K562 (cell line): Measurements from ENCODE around the gene BCL3. TPM values are rescaled to one million over a fixed set of nuclear protein-coding genes. Genes with fewer than 3 reads are reported as not detected.
A peak's percentile ranks its signal among the peaks of the same experiment; 100 is the strongest.

Source experiments
- ATAC-seq: fragments of 200-7000 bp; cut with Tn5 transposase; 3 replicates; pipeline ENCODE4 v1.9.1; 2020; ENCODE audit warnings: moderate library complexity
- BruUV-seq: library from RNA; stranded (reverse); fragments of 400-500 nt; replicated peaks from 2 replicates; lab custom pipeline; 2021; lab: Mats Ljungman, UMichigan
- CTCF ChIA-PET: fragments of 300-600 bp; formaldehyde crosslinking; extraction: SDS; loops from one replicate; lab custom pipeline; 2021; ENCODE audit warnings: low intra/inter-chr PET ratio; lab: Yijun Ruan, JAX
- POLR2A ChIA-PET: fragments of 300-600, 350-650 bp; sonication (Branson Sonifier 250); formaldehyde crosslinking; extraction: SDS; loops from one replicate; lab custom pipeline; 2021; ENCODE audit warnings: antibody characterized with exemption, inconsistent platforms; lab: Yijun Ruan, JAX
- DNase-seq, 4 experiments: peaks; one replicate each; pipeline versions ENCODE4 v3.0.0 to v3.0.0-alpha.2; 2011 to 2018; ENCODE audit warnings: low spot score in 3 of 4, mixed read lengths in 3 of 4; ENCODE audit errors: extremely low read depth in 1 of 4
- FAIRE-seq: peaks from 2 replicates; lab custom pipeline; 2011; peaks lifted over from hg19 to GRCh38; lab: Jason Lieb, UNC
- H2AFZ ChIP-seq: 2 replicates; pipeline ENCODE4 v1.6.0; 2011; ENCODE audit warnings: low read depth, low read length, control low read depth, inconsistent platforms
- H3K27ac ChIP-seq: fragments of 200-600 bp; 3 replicates; pipeline ENCODE4 v1.8.0; 2011; ENCODE audit warnings: low read depth, mild to moderate bottlenecking, control low read depth, inconsistent platforms, low read length, moderate library complexity, mixed read lengths; ENCODE audit errors: extremely low read depth
- H3K27me3 ChIP-seq, 2 experiments: fragments of 300-600 bp in 1 of 2; 2 replicates in 1 of 2; 3 replicates in 1 of 2; pipeline versions ENCODE4 v1.6.0 to v1.8.0; 2011; ENCODE audit warnings: inconsistent platforms in 2 of 2, low read length in 2 of 2, mild to moderate bottlenecking in 1 of 2, mixed read lengths in 1 of 2, moderate library complexity in 1 of 2; ENCODE audit not compliant: control insufficient read depth in 2 of 2, insufficient read depth in 2 of 2
- H3K36me3 ChIP-seq: fragments of 300-600 bp; 3 replicates; pipeline ENCODE4 v1.8.0; 2011; ENCODE audit warnings: mild to moderate bottlenecking, low read length, inconsistent platforms; ENCODE audit not compliant: control insufficient read depth, insufficient read depth
- H3K4me1 ChIP-seq, 2 experiments: fragments of 200-600 bp in 1 of 2; replicated peaks in 1 of 2; 2 replicates in 1 of 2; 3 replicates in 1 of 2; pipeline versions ENCODE4 v1.5.1 to v1.8.0; 2011; ENCODE audit warnings: inconsistent platforms in 2 of 2, low read length in 2 of 2, mild to moderate bottlenecking in 1 of 2, mixed read lengths in 1 of 2, moderate library complexity in 1 of 2; ENCODE audit not compliant: control insufficient read depth in 2 of 2, insufficient read depth in 2 of 2
- H3K4me2 ChIP-seq: 2 replicates; pipeline ENCODE4 v1.6.1; 2011; ENCODE audit warnings: low read length, control low read depth, inconsistent platforms, mixed read lengths; ENCODE audit not compliant: insufficient read depth
- H3K4me3 ChIP-seq: fragments of 200-600 bp; sonication (generic), shearing (Covaris generic); 2 replicates; pipeline ENCODE4 v1.5.1; 2016; ENCODE audit warnings: control low read depth, inconsistent platforms
- H3K79me2 ChIP-seq: fragments of 200-600 bp; 3 replicates; pipeline ENCODE4 v1.8.0; 2011; ENCODE audit warnings: low read length, inconsistent platforms; ENCODE audit not compliant: control insufficient read depth, insufficient read depth
- H3K9ac ChIP-seq, 2 experiments: 2 replicates each; pipeline versions ENCODE4 v1.6.0 to v1.6.1; 2011; ENCODE audit warnings: low read depth in 2 of 2, low read length in 2 of 2, control low read depth in 1 of 2, inconsistent platforms in 1 of 2, mild to moderate bottlenecking in 1 of 2, mixed read lengths in 1 of 2; ENCODE audit not compliant: insufficient read depth in 1 of 2
- H3K9me1 ChIP-seq: one replicate; pipeline ENCODE4 v1.6.0; 2011; ENCODE audit warnings: inconsistent platforms, mild to moderate bottlenecking, low read length, moderate library complexity; ENCODE audit not compliant: control insufficient read depth, insufficient read depth
- H3K9me3 ChIP-seq: replicated peaks from 2 replicates; pipeline ENCODE4 v1.5.1; 2011; ENCODE audit warnings: low read depth, low read length, inconsistent platforms; ENCODE audit not compliant: control insufficient read depth, insufficient read depth
- H4K20me1 ChIP-seq: replicated peaks from 2 replicates; pipeline ENCODE4 v1.6.1; 2011; ENCODE audit warnings: low read length, inconsistent platforms, mixed read lengths; ENCODE audit not compliant: control insufficient read depth, insufficient read depth
- BHLHE40 ChIP-seq: IDR thresholded peaks from 2 replicates; pipeline ENCODE4 v1.6.1; 2011; ENCODE audit warnings: low read length, improper control_type of control experiment
- MBD1 ChIP-seq: fragments of 250-450 bp; sonication (Bioruptor Pico); IDR thresholded peaks from 2 replicates; pipeline ENCODE4 v1.8.0; 2022; ENCODE audit warnings: inconsistent platforms
- NFATC3 ChIP-seq: fragments of 450-650 bp; IDR thresholded peaks from 2 replicates; pipeline ENCODE4 v1.6.1; 2017; ENCODE audit warnings: mild to moderate bottlenecking
- PHF20 ChIP-seq: fragments of 450-650 bp; IDR thresholded peaks from 2 replicates; pipeline ENCODE4 v1.6.1; 2018; ENCODE audit not compliant: partially characterized antibody
- RREB1 ChIP-seq: fragments of 250-450 bp; sonication (Bioruptor Pico); IDR thresholded peaks from 2 replicates; pipeline ENCODE4 v1.4.0; 2020
- WHSC1 ChIP-seq: IDR thresholded peaks from one replicate; pipeline ENCODE4 v1.6.1; 2012; ENCODE audit warnings: low read length, control low read depth, inconsistent platforms
- ZNF431 ChIP-seq: sonication (generic); formaldehyde crosslinking; IDR thresholded peaks from 2 replicates; pipeline ENCODE4 v1.8.0; 2022; ENCODE audit warnings: mild to moderate bottlenecking, missing genetic modification reagents
- WGBS: fragments of 100-300 bp; shearing (Covaris generic); methylation state at CpG from one replicate; pipeline ENCODE4 v1.1.6; 2016; ENCODE audit warnings: low coverage, mixed read lengths; ENCODE audit not compliant: insufficient coverage; ENCODE audit errors: missing lambda C conversion rate; 5-methylcytosine and 5-hydroxymethylcytosine counted together
- in situ Hi-C: fragments of 300-500 bp; cut with MboI; formaldehyde crosslinking; loops from 4 replicates; pipeline ENCODE4 v1.15.0; 2018; ENCODE audit warnings: inconsistent platforms, mixed read lengths
- intact Hi-C: fragments of 100-400 bp; cut with micrococcal nuclease; formaldehyde crosslinking; loops from 2 replicates; pipeline ENCODE4 v1.14.2; 2022
- polyA plus RNA-seq, 8 experiments: library from polyadenylated mRNA; depleted of rRNA in 4 of 8; stranded (reverse) in 5 of 8; unstranded in 3 of 8; fragments of >200 nt; fragmentation: Nextera tagmentation in 2 of 8; fragmentation: Illumina TruSeq in 1 of 8; extraction: Ambion mirVana in 2 of 8; extraction: Trizol in 1 of 8; gene quantifications; 2 replicates each; pipeline versions ENCODE4 v1.2.1 to v1.2.3, GENCODE V29; 2011 to 2014; ENCODE audit warnings: inconsistent platforms in 1 of 8, missing spikeins in 1 of 8
- total RNA-seq, 7 experiments: library from RNA; depleted of rRNA in 6 of 7; stranded (reverse); fragments of >200 nt in 6 of 7; fragmentation: Illumina TruSeq in 2 of 7; extraction: Trizol in 2 of 7; gene quantifications; 2 replicates each; pipeline versions ENCODE4 v1.2.1 to v1.2.3, GENCODE V29; 2011 to 2021; ENCODE audit warnings: low replicate concordance in 1 of 7

Gene BCL3
- total and polyA plus RNA-seq, 9 of the 15 experiments (the other 6 are each of a cell fraction or from before 2014, with no cell fraction given), result 0.03 to 2.4 (median 0.50) TPM; not detected in 1

GRCh38 chr19:44806291-44806690 lies 57.8 kb downstream of the BCL3 start:
- WGBS, result 7% methylated on average over 7 of the region's 7 CpGs

GRCh38 chr19:44807162-44807561 lies 58.7 kb downstream of the BCL3 start:
- ChIA-PET POLR2A (interaction anchor here (0.7 to 1.0 kb wide), 2 partner anchors 28 to 40 kb away, joined by 3 to 5 read pairs; no protein-coding TSS in a partner anchor), CTCF (interaction anchor here (1.2 kb wide), 1 partner anchor 84 kb away, joined by 5 read pairs; no protein-coding TSS in a partner anchor)
- intact Hi-C loops (no loop called here), in situ Hi-C loops (no loop called here)
- H3K4me1 ChIP-seq, result peaks cover 10 to 19% of the 10 kb centered on the region in 2 experiments; a peak in 4 of 5 replicates
- H3K36me3 ChIP-seq, result no peaks in the 10 kb centered on the region
- H3K4me3 ChIP-seq, result no peak overlapping the region
- 38% methylated on average over 5 of the region's 5 CpGs for WGBS
- no peak overlapping the region for H3K9ac ChIP-seq
- no peak overlapping the region for H2AFZ ChIP-seq
- DNase-seq (peak in 1 of 4 experiments; percentile 10), ATAC-seq (0 out of 3 replicates have a peak, but pooled peaks have one; percentile 11), FAIRE-seq (no peak)
- H3K27me3 ChIP-seq, result peaks cover 14 to 38% of the 10 kb centered on the region in 2 experiments; a peak in 4 of 5 replicates
- H3K27ac ChIP-seq, result no peak overlapping the region
- no peak overlapping the region for H3K4me2 ChIP-seq
- no peaks in the 10 kb centered on the region for H4K20me1 ChIP-seq
- no peaks in the 10 kb centered on the region for H3K9me3 ChIP-seq
- H3K79me2 ChIP-seq, result no peaks in the 10 kb centered on the region
- BruUV-seq, result no TSS peak
- H3K9me1 ChIP-seq, result no peaks in the 10 kb centered on the region
- TF ChIP-seq MBD1 (CRISPR knock-in tag) (no peak), BHLHE40 (peak; percentile 58), ZNF431 (no peak), RREB1 (CRISPR knock-in tag) (no peak), WHSC1 (no peak), NFATC3 (no peak)

More at GRCh38 chr19:44806291-44806690, 57.8 kb downstream of the BCL3 start:
- Histone ChIP-seq H4K20me1 (no peaks in the 10 kb centered on the region), H3K9ac (no peak overlapping the region), H3K79me2 (no peaks in the 10 kb centered on the region), H3K4me2 (no peak overlapping the region), H2AFZ (no peak overlapping the region), H3K36me3 (no peaks in the 10 kb centered on the region), H3K27ac (no peak overlapping the region), H3K4me3 (no peak overlapping the region), H3K27me3 (peaks cover 14 to 38% of the 10 kb centered on the region in 2 experiments; a peak in 4 of 5 replicates), H3K4me1 (peaks cover 10 to 17% of the 10 kb centered on the region in 2 experiments; a peak in 4 of 5 replicates), H3K9me3 (no peaks in the 10 kb centered on the region), H3K9me1 (no peaks in the 10 kb centered on the region)
- TF ChIP-seq PHF20, result no peak
- no peak for FAIRE-seq
- in situ Hi-C loops (no loop called here), intact Hi-C loops (no loop called here)
- POLR2A ChIA-PET, result interaction anchor here (1.1 kb wide), 1 partner anchor 121 kb away, joined by 3 read pairs; no protein-coding TSS in a partner anchor
- no peak for ATAC-seq
- no peak for DNase-seq
- CTCF ChIA-PET, result no interaction called here
- BruUV-seq, result no TSS peak
